Measurements from ENCODE around the gene UACA. TPM values are rescaled to one million over a fixed set of nuclear protein-coding genes. Genes with fewer than 3 reads are reported as not detected.

Gene UACA
- total RNA-seq, 1 donor: 2.5 TPM

GRCh38 chr15:70604666-70605315 is 158.6 kb downstream of the UACA start:
- no peaks in the 10 kb centered on the region for H3K27me3 ChIP-seq (ENCODE audit: insufficient read depth, low read length)
- no peak overlapping the region for H3K4me3 ChIP-seq (ENCODE audit: low read length)
- no peaks in the 10 kb centered on the region for H3K4me1 ChIP-seq (ENCODE audit: insufficient read depth, low read length)
- no peaks in the 10 kb centered on the region for H3K9me3 ChIP-seq (ENCODE audit: low read depth, low read length)

Other genes with a start within 250 kb of the UACA start
- gene LARP6, start 90.6 kb upstream of the UACA start, total RNA-seq: not detected
- 0.10 TPM for gene THAP10, start 128.9 kb upstream of the UACA start, total RNA-seq
- gene LRRC49, start 129.3 kb upstream of the UACA start, total RNA-seq: 0.21 TPM